ENCODE results near the gene KLK5. TPM values are rescaled to one million over a fixed set of nuclear protein-coding genes. Genes with fewer than 3 reads are reported as not detected.

The KLK5 gene
- polyA plus RNA-seq, 1 donor from 2014 or later: not detected

GRCh38 chr19:50894478-50895356, 58.1 kb downstream of the KLK5 start:
- no peaks in the 10 kb centered on the region for H4K20me1 ChIP-seq (ENCODE audit: insufficient read depth)

More at GRCh38 chr19:50894478-50895356, 58.1 kb downstream of the KLK5 start:
- Histone ChIP-seq H3K9me3 (ENCODE audit: low read length) (no peaks in the 10 kb centered on the region), H3K4me3 (ENCODE audit: low read length) (no peak overlapping the region), H3K79me2 (replicated peaks; ENCODE audit: insufficient read depth, low read length) (no peaks in the 10 kb centered on the region), H3K9ac (ENCODE audit: low read length) (no peak overlapping the region), H3F3A (ENCODE audit: insufficient read depth, low read length, poor library complexity, severe bottlenecking) (no peaks in the 10 kb centered on the region), H3K36me3 (ENCODE audit: insufficient read depth, low read length) (no peaks in the 10 kb centered on the region), H2AFZ (ENCODE audit: low read depth, low read length) (no peak overlapping the region), H3K27me3 (ENCODE audit: insufficient read depth, low read depth, low read length) (no peaks in the 10 kb centered on the region), H3K27ac (ENCODE audit: low read length) (no peak overlapping the region), H3K4me2 (ENCODE audit: low read length) (no peak overlapping the region), H3K9me2 (ENCODE audit: insufficient read depth, low read length) (no peaks in the 10 kb centered on the region)
- TF ChIP-seq REST (IDR thresholded peaks at IDR 0.05; ENCODE audit: borderline replicate concordance) (no peak), TAF1 (IDR thresholded peaks at IDR 0.05; ENCODE audit: low read depth) (no peak), EZH2 (IDR thresholded peaks at IDR 0.05; ENCODE audit: borderline replicate concordance, insufficient read depth, low read length, poor library complexity, severe bottlenecking) (no peak), SMC3 (conservative IDR thresholded peaks at IDR 0.05; ENCODE audit: poor library complexity) (no peak), CTCF (IDR thresholded peaks at IDR 0.05; ENCODE audit: poor library complexity, severe bottlenecking) (no peak), EP300 (conservative IDR thresholded peaks at IDR 0.05; ENCODE audit: poor library complexity, severe bottlenecking) (no peak), RAD21 (conservative IDR thresholded peaks at IDR 0.05) (no peak), MXI1 (conservative IDR thresholded peaks at IDR 0.05; ENCODE audit: poor library complexity, severe bottlenecking) (no peak), POLR2AphosphoS5 (IDR thresholded peaks at IDR 0.05) (no peak)

Other genes with a start within 250 kb of the KLK5 start
- gene SHANK1, start 233.2 kb downstream of the KLK5 start, polyA plus RNA-seq: 3.2 and 7.9 TPM in 2 replicates
- gene CLEC11A, start 229.7 kb downstream of the KLK5 start, polyA plus RNA-seq: 18.4 and 19.5 TPM in 2 replicates
- gene GPR32, start 182.6 kb downstream of the KLK5 start, polyA plus RNA-seq: not detected in 2 replicates
- gene ACP4, start 162.6 kb downstream of the KLK5 start, polyA plus RNA-seq: not detected in 2 replicates
- not detected in 2 replicates for gene KLK1, start 129.3 kb downstream of the KLK5 start, polyA plus RNA-seq
- gene KLK15, start 119.5 kb downstream of the KLK5 start, polyA plus RNA-seq: not detected in 2 replicates
- not detected in 2 replicates for gene KLK3, start 98.1 kb downstream of the KLK5 start, polyA plus RNA-seq
- gene KLK2, start 79.6 kb downstream of the KLK5 start, polyA plus RNA-seq: not detected in 2 replicates
- gene KLK4, start 41.6 kb downstream of the KLK5 start, polyA plus RNA-seq: not detected in 2 replicates
- not detected in 2 replicates for gene KLK6, start 16.6 kb upstream of the KLK5 start, polyA plus RNA-seq
- gene KLK7, start 30.9 kb upstream of the KLK5 start, polyA plus RNA-seq: not detected in 2 replicates
- gene KLK8, start 48.6 kb upstream of the KLK5 start, polyA plus RNA-seq: not detected in 2 replicates
- gene KLK10, start 66.7 kb upstream of the KLK5 start, polyA plus RNA-seq: 0.73 TPM in 1 of 2 replicates, not detected in the other
- not detected in 2 replicates for gene KLK11, start 73.6 kb upstream of the KLK5 start, polyA plus RNA-seq
- not detected in 2 replicates for gene KLK12, start 82.0 kb upstream of the KLK5 start, polyA plus RNA-seq
- not detected in 2 replicates for gene KLK13, start 112.1 kb upstream of the KLK5 start, polyA plus RNA-seq
- gene KLK14, start 129.8 kb upstream of the KLK5 start, polyA plus RNA-seq: not detected in 2 replicates
- 12.6 and 16.4 TPM in 2 replicates for gene CTU1, start 155.4 kb upstream of the KLK5 start, polyA plus RNA-seq
- not detected in 2 replicates for gene SIGLEC9, start 171.9 kb upstream of the KLK5 start, polyA plus RNA-seq
- not detected in 2 replicates for gene SIGLEC7, start 189.3 kb upstream of the KLK5 start, polyA plus RNA-seq

All from neural cell (in vitro differentiated cells).